ENCODE data around the gene ZG16B. TPM values are rescaled to one million over a fixed set of nuclear protein-coding genes. Genes with fewer than 3 reads are reported as not detected.

Gene ZG16B
- total RNA-seq, 1 experiment from 2014 or later, result not detected

DNA sequence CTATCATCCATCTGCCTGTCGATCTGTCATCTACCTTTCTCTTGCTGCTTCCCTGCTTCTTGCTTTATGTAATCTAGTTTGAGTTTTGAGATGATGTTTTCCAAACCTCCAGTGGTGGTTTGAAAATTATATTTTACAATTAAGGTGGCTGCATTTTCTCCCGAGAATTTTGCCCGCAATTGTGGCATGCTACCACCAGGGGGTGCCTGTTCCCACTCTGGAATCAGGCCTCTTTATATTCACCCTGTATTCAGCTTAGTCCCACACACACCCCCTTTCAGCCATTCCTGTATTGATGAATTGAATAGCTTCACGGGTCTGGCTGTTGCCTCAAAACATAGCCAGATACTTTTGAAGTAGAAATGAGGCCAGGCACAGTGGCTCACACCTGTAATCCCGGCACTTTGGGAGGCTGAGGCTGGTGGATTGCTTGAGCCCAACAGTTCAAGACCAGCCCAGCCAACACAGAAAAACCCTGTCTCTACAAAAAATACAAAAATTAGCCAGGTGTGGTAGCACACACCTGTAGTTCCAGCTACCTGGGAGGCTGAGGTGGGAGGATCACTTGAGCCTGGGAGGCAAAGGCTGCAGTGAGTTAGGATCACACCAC lies 24.7 kb downstream of the ZG16B start:
- Histone ChIP-seq H3K4me3 (ENCODE audit: low read depth, low read length, poor library complexity, severe bottlenecking) (no peak overlapping the region), H3K27ac (ENCODE audit: low read depth, low read length, poor library complexity, severe bottlenecking) (no peak overlapping the region), H3K9me3 (ENCODE audit: low read depth, low read length, poor library complexity, severe bottlenecking) (no peaks in the 10 kb centered on the region), H3K4me1 (ENCODE audit: insufficient read depth, low read length, poor library complexity, severe bottlenecking) (no peaks in the 10 kb centered on the region), H3K27me3 (replicated peaks; ENCODE audit: insufficient read depth, low read depth, low read length, poor library complexity) (peaks cover 18% of the 10 kb centered on the region), H3K36me3 (ENCODE audit: insufficient read depth, low read length, poor library complexity, severe bottlenecking) (no peaks in the 10 kb centered on the region)
- POLR2A ChIA-PET (ENCODE audit: low non-redundant PET), result no interaction called here
- intact Hi-C loops (cut with micrococcal nuclease; ENCODE audit: unreplicated experiment), result no loop called here
- TF ChIP-seq, protein P1, sequence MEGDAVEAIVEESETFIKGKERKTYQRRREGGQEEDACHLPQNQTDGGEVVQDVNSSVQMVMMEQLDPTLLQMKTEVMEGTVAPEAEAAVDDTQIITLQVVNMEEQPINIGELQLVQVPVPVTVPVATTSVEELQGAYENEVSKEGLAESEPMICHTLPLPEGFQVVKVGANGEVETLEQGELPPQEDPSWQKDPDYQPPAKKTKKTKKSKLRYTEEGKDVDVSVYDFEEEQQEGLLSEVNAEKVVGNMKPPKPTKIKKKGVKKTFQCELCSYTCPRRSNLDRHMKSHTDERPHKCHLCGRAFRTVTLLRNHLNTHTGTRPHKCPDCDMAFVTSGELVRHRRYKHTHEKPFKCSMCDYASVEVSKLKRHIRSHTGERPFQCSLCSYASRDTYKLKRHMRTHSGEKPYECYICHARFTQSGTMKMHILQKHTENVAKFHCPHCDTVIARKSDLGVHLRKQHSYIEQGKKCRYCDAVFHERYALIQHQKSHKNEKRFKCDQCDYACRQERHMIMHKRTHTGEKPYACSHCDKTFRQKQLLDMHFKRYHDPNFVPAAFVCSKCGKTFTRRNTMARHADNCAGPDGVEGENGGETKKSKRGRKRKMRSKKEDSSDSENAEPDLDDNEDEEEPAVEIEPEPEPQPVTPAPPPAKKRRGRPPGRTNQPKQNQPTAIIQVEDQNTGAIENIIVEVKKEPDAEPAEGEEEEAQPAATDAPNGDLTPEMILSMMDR (conservative IDR thresholded peaks at IDR 0.05; ENCODE audit: low read depth, low read length), result peak; percentile 65
- no peak for TF ChIP-seq EZH2 (IDR thresholded peaks at IDR 0.05; ENCODE audit: borderline replicate concordance, low read depth, low read length, poor library complexity, severe bottlenecking)
- no TSS peak for BruUV-seq (replicated peaks)
- DNase-seq (ENCODE audit: low spot score), result no peak
- CTCF ChIA-PET, result no interaction called here

DNA sequence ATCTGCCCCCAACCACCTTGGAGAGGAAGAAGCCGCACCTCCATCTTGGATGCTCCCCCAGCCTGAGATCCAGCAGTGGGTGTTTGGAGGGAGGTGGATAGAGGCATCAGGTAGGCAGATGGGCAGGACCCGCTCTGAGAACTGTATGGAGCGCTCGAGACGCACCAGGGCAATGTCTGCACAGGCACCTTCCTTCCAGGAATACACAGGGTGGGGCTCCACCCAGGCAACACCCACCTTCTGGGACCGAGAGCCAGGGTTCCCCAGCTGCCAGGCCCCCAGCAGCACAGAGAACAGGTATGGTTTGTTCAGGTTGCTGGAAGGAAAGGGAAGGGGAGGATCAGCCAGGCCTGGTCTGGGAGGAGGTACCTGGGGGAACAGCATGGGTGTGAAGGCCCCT lies 25.4 kb downstream of the ZG16B start:
- intact Hi-C loops (cut with micrococcal nuclease; ENCODE audit: unreplicated experiment), result no loop called here
- TF ChIP-seq, protein P1 (conservative IDR thresholded peaks at IDR 0.05; ENCODE audit: low read depth, low read length), result no peak
- no peak for TF ChIP-seq EZH2 (IDR thresholded peaks at IDR 0.05; ENCODE audit: borderline replicate concordance, low read depth, low read length, poor library complexity, severe bottlenecking)
- ChIA-PET CTCF (no interaction called here), POLR2A (ENCODE audit: low non-redundant PET) (no interaction called here)
- BruUV-seq (replicated peaks), result no TSS peak
- no peak overlapping the region for H3K27ac ChIP-seq (ENCODE audit: low read depth, low read length, poor library complexity, severe bottlenecking)
- no peaks in the 10 kb centered on the region for H3K9me3 ChIP-seq (ENCODE audit: low read depth, low read length, poor library complexity, severe bottlenecking)
- H3K4me3 ChIP-seq (ENCODE audit: low read depth, low read length, poor library complexity, severe bottlenecking), result no peak overlapping the region
- no peaks in the 10 kb centered on the region for H3K4me1 ChIP-seq (ENCODE audit: insufficient read depth, low read length, poor library complexity, severe bottlenecking)
- H3K36me3 ChIP-seq (ENCODE audit: insufficient read depth, low read length, poor library complexity, severe bottlenecking), result no peaks in the 10 kb centered on the region
- DNase-seq (ENCODE audit: low spot score), result no peak
- peaks cover 18% of the 10 kb centered on the region for H3K27me3 ChIP-seq (replicated peaks; ENCODE audit: insufficient read depth, low read depth, low read length, poor library complexity)

DNA sequence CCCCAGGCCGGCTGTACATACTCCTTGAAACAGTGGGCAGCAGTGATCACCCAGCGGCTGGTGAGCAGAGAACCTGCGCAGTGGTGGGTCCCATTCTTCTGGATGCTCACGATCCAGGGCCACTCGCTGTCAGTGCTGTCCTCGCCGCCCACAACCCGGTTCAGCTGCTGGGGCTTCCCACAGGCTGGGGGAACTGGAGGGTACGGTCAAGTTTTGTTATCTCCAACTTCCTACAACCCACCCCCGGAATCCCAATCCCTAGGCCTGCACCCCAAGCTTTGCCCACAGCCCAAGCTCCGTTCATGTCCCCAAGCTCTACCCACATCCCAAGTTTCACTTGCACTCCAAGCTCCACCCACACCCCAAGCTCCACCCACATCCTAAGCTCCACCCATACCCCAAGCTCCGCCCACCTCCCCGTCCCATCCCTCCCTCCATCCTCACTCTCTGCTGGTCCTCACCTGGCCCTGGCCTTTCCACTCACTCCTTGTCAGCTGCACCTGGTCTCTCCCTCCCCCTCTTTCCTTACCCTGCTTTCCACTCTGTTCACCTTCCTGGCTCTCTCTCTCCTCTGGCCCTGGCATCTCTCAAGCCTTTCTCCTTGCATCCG lies 26.1 kb downstream of the ZG16B start:
- ChIA-PET POLR2A (ENCODE audit: low non-redundant PET) (no interaction called here), CTCF (interaction anchor here (1.1 kb wide), 1 partner anchor 71 kb away, joined by 7 read pairs; no protein-coding TSS in a partner anchor)
- H3K4me1 ChIP-seq (ENCODE audit: insufficient read depth, low read length, poor library complexity, severe bottlenecking), result no peaks in the 10 kb centered on the region
- peaks cover 18% of the 10 kb centered on the region for H3K27me3 ChIP-seq (replicated peaks; ENCODE audit: insufficient read depth, low read depth, low read length, poor library complexity)
- H3K36me3 ChIP-seq (ENCODE audit: insufficient read depth, low read length, poor library complexity, severe bottlenecking), result no peaks in the 10 kb centered on the region
- no peak overlapping the region for H3K27ac ChIP-seq (ENCODE audit: low read depth, low read length, poor library complexity, severe bottlenecking)
- no TSS peak for BruUV-seq (replicated peaks)
- no peak overlapping the region for H3K4me3 ChIP-seq (ENCODE audit: low read depth, low read length, poor library complexity, severe bottlenecking)
- TF ChIP-seq, protein P1 (conservative IDR thresholded peaks at IDR 0.05; ENCODE audit: low read depth, low read length), result no peak
- TF ChIP-seq EZH2 (IDR thresholded peaks at IDR 0.05; ENCODE audit: borderline replicate concordance, low read depth, low read length, poor library complexity, severe bottlenecking), result no peak
- intact Hi-C loops (cut with micrococcal nuclease; ENCODE audit: unreplicated experiment), result no loop called here
- no peaks in the 10 kb centered on the region for H3K9me3 ChIP-seq (ENCODE audit: low read depth, low read length, poor library complexity, severe bottlenecking)
- DNase-seq (ENCODE audit: low spot score), result no peak
